ENCODE data around the gene NFRKB. TPM values are rescaled to one million over a fixed set of nuclear protein-coding genes. Genes with fewer than 3 reads are reported as not detected.

NFRKB gene
- 54.2 TPM for total RNA-seq (ENCODE audit: insufficient read depth, low replicate concordance)

- peak; percentile 87 for DNase-seq (ENCODE audit: low spot score)
Observed at GRCh38 chr11:129895126-129896041, at the start of gene NFRKB. Gene NFRKB, minus strand, starts transcription at chr11:129895578. Its CDS starts 2,729 bp downstream, at chr11:129892849.

GRCh38 chr11:129944696-129945095 lies 49.3 kb upstream of the NFRKB start:
- DNase-seq (ENCODE audit: low spot score): no peak

GRCh38 chr11:129943036-129943435 lies 47.7 kb upstream of the NFRKB start:
- DNase-seq (ENCODE audit: low spot score): no peak

- DNase-seq (ENCODE audit: low spot score): no peak
Observed at GRCh38 chr11:129939510-129939909, 44.1 kb upstream of the NFRKB start.

- no peak for DNase-seq (ENCODE audit: low spot score)
Observed at GRCh38 chr11:129938764-129939163, 43.4 kb upstream of the NFRKB start.

- DNase-seq (ENCODE audit: low spot score): no peak
Observed at GRCh38 chr11:129937592-129938238, 42.3 kb upstream of the NFRKB start.

- DNase-seq (ENCODE audit: low spot score): no peak
Observed at GRCh38 chr11:129935723-129936122, 40.3 kb upstream of the NFRKB start.

- no peak for DNase-seq (ENCODE audit: low spot score)
Observed at GRCh38 chr11:129933891-129934290, 38.5 kb upstream of the NFRKB start.

- no peak for DNase-seq (ENCODE audit: low spot score)
Observed at GRCh38 chr11:129933262-129933661, 37.9 kb upstream of the NFRKB start.

- DNase-seq (ENCODE audit: low spot score): no peak
Observed at GRCh38 chr11:129932381-129933067, 37.1 kb upstream of the NFRKB start.

- no peak for DNase-seq (ENCODE audit: low spot score)
Observed at GRCh38 chr11:129930743-129931142, 35.4 kb upstream of the NFRKB start.

- no peak for DNase-seq (ENCODE audit: low spot score)
Observed at GRCh38 chr11:129930296-129930695, 34.9 kb upstream of the NFRKB start.

- no peak for DNase-seq (ENCODE audit: low spot score)
Observed at GRCh38 chr11:129929721-129930120, 34.3 kb upstream of the NFRKB start.

- DNase-seq (ENCODE audit: low spot score): no peak
Observed at GRCh38 chr11:129928923-129929692, 33.7 kb upstream of the NFRKB start.

GRCh38 chr11:129922674-129923073 lies 27.3 kb upstream of the NFRKB start:
- DNase-seq (ENCODE audit: low spot score): no peak

GRCh38 chr11:129918361-129918760 lies 23.0 kb upstream of the NFRKB start:
- no peak for DNase-seq (ENCODE audit: low spot score)

GRCh38 chr11:129917231-129917630 lies 21.9 kb upstream of the NFRKB start:
- DNase-seq (ENCODE audit: low spot score): no peak

- no peak for DNase-seq (ENCODE audit: low spot score)
Observed at GRCh38 chr11:129911298-129911697, 15.9 kb upstream of the NFRKB start.

- no peak for DNase-seq (ENCODE audit: low spot score)
Observed at GRCh38 chr11:129910360-129910759, 15.0 kb upstream of the NFRKB start.

- DNase-seq (ENCODE audit: low spot score): peak; percentile 28
Observed at GRCh38 chr11:129905402-129905801, 10.0 kb upstream of the NFRKB start.

- no peak for DNase-seq (ENCODE audit: low spot score)
Observed at GRCh38 chr11:129896062-129896461, 684 bp upstream of the NFRKB start.

Measured in umbilical cord (tissue), 2 donors.